Measurements from ENCODE around the gene DEGS1. TPM values are rescaled to one million over a fixed set of nuclear protein-coding genes. Genes with fewer than 3 reads are reported as not detected.

DEGS1 gene
- total and polyA plus RNA-seq, 2 of the 4 experiments (the other 2 are of a cell fraction): 54.8 to 109 TPM

DNA sequence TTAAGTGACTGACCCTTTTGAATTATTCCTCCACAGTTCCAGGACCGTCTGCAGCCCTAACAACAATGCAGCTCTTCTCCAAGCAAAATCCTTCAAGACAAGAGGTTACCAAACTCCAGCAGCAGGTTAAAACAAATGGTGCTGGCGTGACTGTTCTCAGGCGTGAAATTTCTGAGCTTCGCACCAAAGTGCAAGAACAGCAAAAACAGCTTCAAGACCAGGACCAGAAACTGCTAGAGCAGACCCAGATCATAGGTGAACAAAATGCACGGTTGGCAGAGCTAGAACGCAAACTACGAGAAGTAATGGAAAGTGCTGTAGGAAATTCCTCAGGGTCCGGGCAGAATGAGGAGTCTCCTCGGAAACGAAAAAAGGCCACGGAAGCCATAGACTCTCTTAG, 25.7 kb upstream of the DEGS1 start:
- dilution Hi-C loops (cut with HindIII; ENCODE audit: low sequenced_read_pairs, unreplicated experiment) (no loop called here), intact Hi-C loops (cut with micrococcal nuclease) (no loop called here), in situ Hi-C loops (cut with MboI; ENCODE audit: low sequenced_read_pairs) (no loop called here)
- Histone ChIP-seq H2BK5ac (ENCODE audit: low read depth, low read length, poor library complexity, severe bottlenecking) (no peak overlapping the region), H3K4ac (ENCODE audit: low read depth, low read length) (no peak overlapping the region), H3K27ac (ENCODE audit: insufficient read depth, low read length) (no peak overlapping the region), H2AK5ac (ENCODE audit: low read depth, low read length) (no peak overlapping the region), H2AK9ac (replicated peaks; ENCODE audit: low read depth, low read length, poor library complexity) (no peak overlapping the region), H3K14ac (replicated peaks; ENCODE audit: low read depth, low read length) (no peak overlapping the region), H3K4me2 (ENCODE audit: low read depth, low read length) (no peak overlapping the region), H4K5ac (ENCODE audit: low read depth, low read length) (no peak overlapping the region), H3K4me1 (ENCODE audit: control insufficient read depth, insufficient read depth, low read length) (no peaks in the 10 kb centered on the region), H3K27me3 (ENCODE audit: control insufficient read depth, insufficient read depth, low read length) (no peaks in the 10 kb centered on the region), H2AFZ (replicated peaks; ENCODE audit: low read length, poor library complexity) (no peak overlapping the region), H4K8ac (ENCODE audit: low read depth in 2 of 2, low read length in 2 of 2) (no peak overlapping the region), H3K9me3 (ENCODE audit: control insufficient read depth, insufficient read depth, low read length) (no peaks in the 10 kb centered on the region), H3K9ac (ENCODE audit: low read depth, low read length) (no peak overlapping the region), H3K23ac (ENCODE audit: low read depth, low read length) (no peak overlapping the region), H3K18ac (ENCODE audit: low read depth, low read length) (no peak overlapping the region), H3K79me1 (ENCODE audit: low read depth in 1 of 2, low read length in 2 of 2) (0 out of 4 replicates have a peak, but pooled peaks cover 7 to 8% of the 10 kb centered on the region in 2 experiments), H2BK15ac (ENCODE audit: low read depth, low read length) (no peak overlapping the region), H4K20me1 (ENCODE audit: insufficient read depth, low read length) (no peaks in the 10 kb centered on the region), H3K4me3 (ENCODE audit: insufficient read depth, low read depth, low read length) (no peak overlapping the region), H3K36me3 (ENCODE audit: control insufficient read depth, insufficient read depth, low read length) (peaks cover 15% of the 10 kb centered on the region), H2BK20ac (ENCODE audit: low read depth, low read length) (no peak overlapping the region), H4K91ac (ENCODE audit: insufficient read depth, low read depth, low read length) (no peak overlapping the region), H3K56ac (ENCODE audit: extremely low read depth, insufficient read depth, low read length) (no peak overlapping the region), H3K9me1 (ENCODE audit: insufficient read depth, low read length) (no peaks in the 10 kb centered on the region), H2BK120ac (ENCODE audit: low read depth, low read length) (no peak overlapping the region)
- WGBS, 2 experiments (ENCODE audit: extremely low coverage in 2 of 2, insufficient read length in 1 of 2): 95% methylated on average over 10 of the region's 11 CpGs; no CpG with 5 or more reads in 1 of the 2 experiments
- CTCF ChIA-PET: interaction anchor here (0.7 kb wide), 1 partner anchor 26 kb away, joined by 3 read pairs; no protein-coding TSS in a partner anchor
- no TSS peak for BruUV-seq (replicated peaks)
- ATAC-seq (ENCODE audit: low read depth) (no peak), DNase-seq (no peak)
- TF ChIP-seq RFX5 (IDR thresholded peaks at IDR 0.05; ENCODE audit: low read depth, low read length): no peak
- TF ChIP-seq POLR2A (IDR thresholded peaks at IDR 0.05; ENCODE audit: low read depth, low read length): no peak
- no peak for TF ChIP-seq NFE2L2 (IDR thresholded peaks at IDR 0.05; ENCODE audit: low read depth, low read length)
- no peak for TF ChIP-seq CEBPB (IDR thresholded peaks at IDR 0.05; ENCODE audit: low read depth, low read length)
- TF ChIP-seq MAFK (IDR thresholded peaks at IDR 0.05; ENCODE audit: low read depth, low read length): no peak
- TF ChIP-seq MXI1 (IDR thresholded peaks at IDR 0.05; ENCODE audit: borderline replicate concordance, low read depth, low read length): no peak
- TF ChIP-seq, protein P1, sequence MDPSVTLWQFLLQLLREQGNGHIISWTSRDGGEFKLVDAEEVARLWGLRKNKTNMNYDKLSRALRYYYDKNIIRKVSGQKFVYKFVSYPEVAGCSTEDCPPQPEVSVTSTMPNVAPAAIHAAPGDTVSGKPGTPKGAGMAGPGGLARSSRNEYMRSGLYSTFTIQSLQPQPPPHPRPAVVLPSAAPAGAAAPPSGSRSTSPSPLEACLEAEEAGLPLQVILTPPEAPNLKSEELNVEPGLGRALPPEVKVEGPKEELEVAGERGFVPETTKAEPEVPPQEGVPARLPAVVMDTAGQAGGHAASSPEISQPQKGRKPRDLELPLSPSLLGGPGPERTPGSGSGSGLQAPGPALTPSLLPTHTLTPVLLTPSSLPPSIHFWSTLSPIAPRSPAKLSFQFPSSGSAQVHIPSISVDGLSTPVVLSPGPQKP (IDR thresholded peaks at IDR 0.05; ENCODE audit: borderline replicate concordance, low read depth, low read length): no peak
- TF ChIP-seq CHD1 (IDR thresholded peaks at IDR 0.05; ENCODE audit: low read depth, low read length): no peak
- no peak for TF ChIP-seq RCOR1 (IDR thresholded peaks at IDR 0.05; ENCODE audit: insufficient replicate concordance, low read length)
- TF ChIP-seq, protein P2, sequence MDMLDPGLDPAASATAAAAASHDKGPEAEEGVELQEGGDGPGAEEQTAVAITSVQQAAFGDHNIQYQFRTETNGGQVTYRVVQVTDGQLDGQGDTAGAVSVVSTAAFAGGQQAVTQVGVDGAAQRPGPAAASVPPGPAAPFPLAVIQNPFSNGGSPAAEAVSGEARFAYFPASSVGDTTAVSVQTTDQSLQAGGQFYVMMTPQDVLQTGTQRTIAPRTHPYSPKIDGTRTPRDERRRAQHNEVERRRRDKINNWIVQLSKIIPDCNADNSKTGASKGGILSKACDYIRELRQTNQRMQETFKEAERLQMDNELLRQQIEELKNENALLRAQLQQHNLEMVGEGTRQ (IDR thresholded peaks at IDR 0.05; ENCODE audit: low read depth, low read length): no peak
- TF ChIP-seq RAD21 (IDR thresholded peaks at IDR 0.05; ENCODE audit: low read length): no peak
- TF ChIP-seq, protein P3, sequence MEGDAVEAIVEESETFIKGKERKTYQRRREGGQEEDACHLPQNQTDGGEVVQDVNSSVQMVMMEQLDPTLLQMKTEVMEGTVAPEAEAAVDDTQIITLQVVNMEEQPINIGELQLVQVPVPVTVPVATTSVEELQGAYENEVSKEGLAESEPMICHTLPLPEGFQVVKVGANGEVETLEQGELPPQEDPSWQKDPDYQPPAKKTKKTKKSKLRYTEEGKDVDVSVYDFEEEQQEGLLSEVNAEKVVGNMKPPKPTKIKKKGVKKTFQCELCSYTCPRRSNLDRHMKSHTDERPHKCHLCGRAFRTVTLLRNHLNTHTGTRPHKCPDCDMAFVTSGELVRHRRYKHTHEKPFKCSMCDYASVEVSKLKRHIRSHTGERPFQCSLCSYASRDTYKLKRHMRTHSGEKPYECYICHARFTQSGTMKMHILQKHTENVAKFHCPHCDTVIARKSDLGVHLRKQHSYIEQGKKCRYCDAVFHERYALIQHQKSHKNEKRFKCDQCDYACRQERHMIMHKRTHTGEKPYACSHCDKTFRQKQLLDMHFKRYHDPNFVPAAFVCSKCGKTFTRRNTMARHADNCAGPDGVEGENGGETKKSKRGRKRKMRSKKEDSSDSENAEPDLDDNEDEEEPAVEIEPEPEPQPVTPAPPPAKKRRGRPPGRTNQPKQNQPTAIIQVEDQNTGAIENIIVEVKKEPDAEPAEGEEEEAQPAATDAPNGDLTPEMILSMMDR (conservative IDR thresholded peaks at IDR 0.05; ENCODE audit: low read depth, low read length): no peak
- no peak for TF ChIP-seq SMC3 (IDR thresholded peaks at IDR 0.05; ENCODE audit: low read depth, low read length)
- no peak for TF ChIP-seq MAZ (IDR thresholded peaks at IDR 0.05; ENCODE audit: borderline replicate concordance, low read depth, low read length)
- no peak for TF ChIP-seq FOS (IDR thresholded peaks at IDR 0.05; ENCODE audit: low read depth, low read length)
- no peak for TF ChIP-seq BHLHE40 (IDR thresholded peaks at IDR 0.05; ENCODE audit: low read depth, low read length)
- POLR2A ChIA-PET (ENCODE audit: unreplicated experiment): no interaction called here

Measured in IMR-90 (cell line).